ENCODE results near the gene MIB1. TPM values are rescaled to one million over a fixed set of nuclear protein-coding genes. Genes with fewer than 3 reads are reported as not detected.

Gene MIB1
- total and polyA plus RNA-seq, 2 donors (not counting 1 experiment from before 2014, with no cell fraction given): 1.8 to 25.5 TPM

DNA sequence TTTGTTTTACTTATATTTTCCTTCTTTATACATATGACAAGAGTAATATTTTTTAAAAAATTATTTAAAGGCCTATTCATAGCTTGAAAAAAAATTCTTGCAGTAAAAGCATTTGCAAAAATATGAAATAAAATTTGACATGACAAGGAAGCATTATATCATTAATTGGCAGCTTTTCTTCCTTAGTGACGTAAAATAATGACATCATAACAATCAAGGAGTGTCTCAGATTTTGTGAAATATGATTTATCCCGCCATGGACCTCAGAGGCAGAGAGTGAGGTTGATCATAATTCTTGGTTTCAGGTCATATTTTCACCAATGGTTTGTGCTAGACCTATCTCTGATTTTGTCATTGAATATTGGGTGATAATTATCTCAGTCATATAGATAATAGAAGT lies 176.0 kb downstream of the MIB1 start:
- ChIA-PET POLR2A (no interaction called here), CTCF (no interaction called here)
- H3K27ac Mint-ChIP-seq: no peak overlapping the region
- no peak overlapping the region for H2AFZ ChIP-seq (ENCODE audit: insufficient read depth, low read depth, low read length, poor library complexity, severe bottlenecking)
- no peaks in the 10 kb centered on the region for H3K79me2 ChIP-seq (ENCODE audit: control insufficient read depth, insufficient read depth, low read length)
- H3K27me3 Mint-ChIP-seq: peaks cover 9% of the 10 kb centered on the region
- peaks cover 6% of the 10 kb centered on the region for H3K9me3 Mint-ChIP-seq (ENCODE audit: insufficient read depth)
- peaks cover 0 to 5% (median 0%) of the 10 kb centered on the region in 4 experiments for H3K27me3 ChIP-seq (replicated peaks in 1 of 4; ENCODE audit: control extremely low read depth in 1 of 4, control insufficient read depth in 3 of 4, insufficient read depth in 4 of 4, low read length in 3 of 4)
- H3K27ac ChIP-seq (ENCODE audit: low read length in 2 of 2): no peak overlapping the region
- no CpG with 5 or more reads among the region's 2 CpGs for WGBS (ENCODE audit: insufficient coverage)
- no peaks in the 10 kb centered on the region for H3K36me3 ChIP-seq (replicated peaks in 1 of 2; ENCODE audit: control extremely low read depth in 1 of 2, control insufficient read depth in 1 of 2, extremely low read depth in 1 of 2, insufficient read depth in 2 of 2, low read length in 1 of 2)
- no peak overlapping the region for H3K4me3 ChIP-seq (ENCODE audit: control extremely low read depth in 1 of 5, extremely low read depth in 1 of 5, insufficient read depth in 1 of 5, low read depth in 2 of 5, low read length in 4 of 5)
- ATAC-seq (ENCODE audit: low read depth): no peak
- no peak overlapping the region for H3K4me2 ChIP-seq (replicated peaks; ENCODE audit: low read depth, low read length, poor library complexity, severe bottlenecking)
- no peaks in the 10 kb centered on the region for H4K20me1 ChIP-seq (ENCODE audit: control insufficient read depth, insufficient read depth, low read length, poor library complexity, severe bottlenecking)
- H3K4me3 Mint-ChIP-seq: no peak overlapping the region
- peaks cover 3 to 12% (median 8%) of the 10 kb centered on the region in 3 donors for H3K9me3 ChIP-seq (ENCODE audit: control extremely low read depth in 1 of 3, control insufficient read depth in 2 of 3, insufficient read depth in 1 of 3, low read length in 2 of 3)
- no peak for TF ChIP-seq EZH2 (IDR thresholded peaks at IDR 0.05; ENCODE audit: borderline replicate concordance, insufficient read depth, low read depth, low read length, poor library complexity, severe bottlenecking)
- H3K4me1 ChIP-seq (ENCODE audit: control insufficient read depth in 2 of 2, insufficient read depth in 2 of 2, low read length in 2 of 2): no peaks in the 10 kb centered on the region
- DNase-seq: no peak
- no peak overlapping the region for H3K9ac ChIP-seq (ENCODE audit: low read length)
- intact Hi-C loops (cut with micrococcal nuclease): no loop called here
- no peaks in the 10 kb centered on the region for H3K4me1 Mint-ChIP-seq

DNA sequence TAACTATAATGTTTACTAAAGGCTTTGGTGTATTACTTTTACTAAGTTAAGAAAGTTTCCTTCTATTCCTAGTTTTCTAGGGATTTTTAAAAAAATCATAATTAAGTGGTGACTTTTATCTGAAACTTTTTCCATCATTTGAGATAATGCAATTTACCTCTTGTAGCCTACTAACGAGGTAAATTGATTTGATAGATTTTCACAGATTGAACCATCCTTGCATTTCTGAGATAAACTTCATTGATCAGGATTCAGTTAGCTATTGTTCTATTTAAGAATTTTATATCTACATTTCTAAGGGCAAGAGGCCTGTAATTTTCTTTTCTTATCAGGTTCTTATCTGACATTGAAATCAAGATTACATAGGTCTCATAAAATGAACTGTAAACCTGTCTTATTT lies 178.1 kb downstream of the MIB1 start:
- intact Hi-C loops (cut with micrococcal nuclease): no loop called here

More for the DNA sequence above, 178.1 kb downstream of the MIB1 start:
- no peak overlapping the region for H3K9ac ChIP-seq (ENCODE audit: low read length)
- H3K79me2 ChIP-seq (ENCODE audit: control insufficient read depth, insufficient read depth, low read length): no peaks in the 10 kb centered on the region
- Mint-ChIP-seq H3K4me1 (no peaks in the 10 kb centered on the region), H3K9me3 (ENCODE audit: insufficient read depth) (peaks cover 6% of the 10 kb centered on the region), H3K27me3 (peaks cover 9% of the 10 kb centered on the region), H3K27ac (no peak overlapping the region), H3K4me3 (no peak overlapping the region)
- H2AFZ ChIP-seq (ENCODE audit: insufficient read depth, low read depth, low read length, poor library complexity, severe bottlenecking): no peak overlapping the region
- DNase-seq (no peak), ATAC-seq (ENCODE audit: low read depth) (no peak)
- H3K9me3 ChIP-seq (ENCODE audit: control extremely low read depth in 1 of 3, control insufficient read depth in 2 of 3, insufficient read depth in 1 of 3, low read length in 2 of 3): peaks cover 3 to 12% (median 8%) of the 10 kb centered on the region in 3 donors
- CTCF ChIA-PET: no interaction called here
- H3K36me3 ChIP-seq (replicated peaks in 1 of 2; ENCODE audit: control extremely low read depth in 1 of 2, control insufficient read depth in 1 of 2, extremely low read depth in 1 of 2, insufficient read depth in 2 of 2, low read length in 1 of 2): no peaks in the 10 kb centered on the region
- no peak overlapping the region for H3K27ac ChIP-seq (ENCODE audit: low read length in 2 of 2)
- H3K4me1 ChIP-seq (ENCODE audit: control insufficient read depth in 2 of 2, insufficient read depth in 2 of 2, low read length in 2 of 2): no peaks in the 10 kb centered on the region
- H4K20me1 ChIP-seq (ENCODE audit: control insufficient read depth, insufficient read depth, low read length, poor library complexity, severe bottlenecking): no peaks in the 10 kb centered on the region
- no peak overlapping the region for H3K4me3 ChIP-seq (ENCODE audit: control extremely low read depth in 1 of 5, extremely low read depth in 1 of 5, insufficient read depth in 1 of 5, low read depth in 2 of 5, low read length in 4 of 5)
- POLR2A ChIA-PET: no interaction called here
- WGBS (ENCODE audit: insufficient coverage): no CpG with 5 or more reads among the region's 1 CpG
- H3K27me3 ChIP-seq (replicated peaks in 1 of 4; ENCODE audit: control extremely low read depth in 1 of 4, control insufficient read depth in 3 of 4, insufficient read depth in 4 of 4, low read length in 3 of 4): peaks cover 0 to 5% (median 0%) of the 10 kb centered on the region in 4 experiments
- H3K4me2 ChIP-seq (replicated peaks; ENCODE audit: low read depth, low read length, poor library complexity, severe bottlenecking): no peak overlapping the region
- TF ChIP-seq, protein P1, sequence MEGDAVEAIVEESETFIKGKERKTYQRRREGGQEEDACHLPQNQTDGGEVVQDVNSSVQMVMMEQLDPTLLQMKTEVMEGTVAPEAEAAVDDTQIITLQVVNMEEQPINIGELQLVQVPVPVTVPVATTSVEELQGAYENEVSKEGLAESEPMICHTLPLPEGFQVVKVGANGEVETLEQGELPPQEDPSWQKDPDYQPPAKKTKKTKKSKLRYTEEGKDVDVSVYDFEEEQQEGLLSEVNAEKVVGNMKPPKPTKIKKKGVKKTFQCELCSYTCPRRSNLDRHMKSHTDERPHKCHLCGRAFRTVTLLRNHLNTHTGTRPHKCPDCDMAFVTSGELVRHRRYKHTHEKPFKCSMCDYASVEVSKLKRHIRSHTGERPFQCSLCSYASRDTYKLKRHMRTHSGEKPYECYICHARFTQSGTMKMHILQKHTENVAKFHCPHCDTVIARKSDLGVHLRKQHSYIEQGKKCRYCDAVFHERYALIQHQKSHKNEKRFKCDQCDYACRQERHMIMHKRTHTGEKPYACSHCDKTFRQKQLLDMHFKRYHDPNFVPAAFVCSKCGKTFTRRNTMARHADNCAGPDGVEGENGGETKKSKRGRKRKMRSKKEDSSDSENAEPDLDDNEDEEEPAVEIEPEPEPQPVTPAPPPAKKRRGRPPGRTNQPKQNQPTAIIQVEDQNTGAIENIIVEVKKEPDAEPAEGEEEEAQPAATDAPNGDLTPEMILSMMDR (IDR thresholded peaks at IDR 0.05): no peak
- no peak for TF ChIP-seq EZH2 (IDR thresholded peaks at IDR 0.05; ENCODE audit: borderline replicate concordance, insufficient read depth, low read depth, low read length, poor library complexity, severe bottlenecking)

Small RNA genes within 50 kb of the gene (small RNA-seq; reads per million reads assigned to genes)
- gene AC103987.3 (ENCODE audit: insufficient read length, low read depth, low replicate concordance) (not detected), gene RF00019 (ENCODE audit: insufficient read length, low read depth, low replicate concordance) (not detected), gene RF00045 (ENCODE audit: insufficient read length, low read depth, low replicate concordance) (not detected), gene RF01241 (ENCODE audit: insufficient read length, low read depth, low replicate concordance) (1.1 reads per million), gene RN7SL233P (ENCODE audit: insufficient read length, low read depth, low replicate concordance) (not detected), gene RNU6-1038P (ENCODE audit: insufficient read length, low read depth, low replicate concordance) (not detected)

Other genes with a start within 250 kb of the MIB1 start
- gene ESCO1, start 140.1 kb upstream of the MIB1 start, total RNA-seq: 30.0 and 31.2 TPM in 2 replicates
- gene ESCO1, start 140.1 kb upstream of the MIB1 start, polyA plus RNA-seq: 8.5 and 15.3 TPM in 2 replicates
- gene SNRPD1, start 128.5 kb upstream of the MIB1 start, total RNA-seq: 22.1 and 23.9 TPM in 2 replicates
- 3.0 and 20.5 TPM in 2 replicates for gene SNRPD1, start 128.5 kb upstream of the MIB1 start, polyA plus RNA-seq
- 27.6 and 32.8 TPM in 2 replicates for gene ABHD3, start 36.0 kb upstream of the MIB1 start, total RNA-seq
- gene ABHD3, start 36.0 kb upstream of the MIB1 start, polyA plus RNA-seq: 24.7 and 43.6 TPM in 2 replicates